ENCODE data around the gene SH3BP4. TPM values are rescaled to one million over a fixed set of nuclear protein-coding genes. Genes with fewer than 3 reads are reported as not detected.
A peak's percentile ranks its signal among the peaks of the same experiment; 100 is the strongest.

The SH3BP4 gene
- total RNA-seq, 1 experiment from 2014 or later, result 19.9 TPM

GRCh38 chr2:234913208-234913626 lies 38.6 kb upstream of the SH3BP4 start:
- no peak for TF ChIP-seq CTCF (conservative IDR thresholded peaks at IDR 0.05; ENCODE audit: low read depth, low read length)
- no peak for TF ChIP-seq EZH2 (IDR thresholded peaks at IDR 0.05; ENCODE audit: borderline replicate concordance, low read depth, low read length, poor library complexity, severe bottlenecking)
- no peak for DNase-seq (ENCODE audit: low spot score)
- Histone ChIP-seq H3K4me1 (ENCODE audit: insufficient read depth, low read length, poor library complexity, severe bottlenecking) (peaks cover 18% of the 10 kb centered on the region), H3K27me3 (replicated peaks; ENCODE audit: insufficient read depth, low read depth, low read length, poor library complexity) (no peaks in the 10 kb centered on the region), H3K9me3 (ENCODE audit: low read depth, low read length, poor library complexity, severe bottlenecking) (no peaks in the 10 kb centered on the region), H3K4me3 (ENCODE audit: low read depth, low read length, poor library complexity, severe bottlenecking) (no peak overlapping the region), H3K27ac (ENCODE audit: low read depth, low read length, poor library complexity, severe bottlenecking) (no peak overlapping the region), H3K36me3 (ENCODE audit: insufficient read depth, low read length, poor library complexity, severe bottlenecking) (no peaks in the 10 kb centered on the region)
- CTCF ChIA-PET, result no interaction called here
- no TSS peak for BruUV-seq (replicated peaks)
- intact Hi-C loops (cut with micrococcal nuclease; ENCODE audit: unreplicated experiment), result no loop called here
- POLR2A ChIA-PET (ENCODE audit: low non-redundant PET), result no interaction called here

- DNase-seq (ENCODE audit: low spot score), result no peak
- H3K4me1 ChIP-seq (ENCODE audit: insufficient read depth, low read length, poor library complexity, severe bottlenecking), result peaks cover 18% of the 10 kb centered on the region
- ChIA-PET CTCF (interaction anchor here (0.7 kb wide), 1 partner anchor 33 kb away, joined by 5 read pairs; no protein-coding TSS in a partner anchor), POLR2A (ENCODE audit: low non-redundant PET) (interaction anchor here (0.6 to 1.1 kb wide), 2 partner anchors 42 to 210 kb away, joined by 4 read pairs; no protein-coding TSS in a partner anchor)
- H3K36me3 ChIP-seq (ENCODE audit: insufficient read depth, low read length, poor library complexity, severe bottlenecking), result no peaks in the 10 kb centered on the region
- H3K4me3 ChIP-seq (ENCODE audit: low read depth, low read length, poor library complexity, severe bottlenecking), result no peak overlapping the region
- intact Hi-C loops (cut with micrococcal nuclease; ENCODE audit: unreplicated experiment), result no loop called here
- BruUV-seq (replicated peaks), result no TSS peak
- no peak overlapping the region for H3K27ac ChIP-seq (ENCODE audit: low read depth, low read length, poor library complexity, severe bottlenecking)
- H3K27me3 ChIP-seq (replicated peaks; ENCODE audit: insufficient read depth, low read depth, low read length, poor library complexity), result no peaks in the 10 kb centered on the region
- TF ChIP-seq CTCF (conservative IDR thresholded peaks at IDR 0.05; ENCODE audit: low read depth, low read length) (no peak), EZH2 (IDR thresholded peaks at IDR 0.05; ENCODE audit: borderline replicate concordance, low read depth, low read length, poor library complexity, severe bottlenecking) (no peak)
- no peaks in the 10 kb centered on the region for H3K9me3 ChIP-seq (ENCODE audit: low read depth, low read length, poor library complexity, severe bottlenecking)
These were observed 37.3 kb upstream of the SH3BP4 start for GRCh38 chr2:234914371-234915154.

- intact Hi-C loops (cut with micrococcal nuclease; ENCODE audit: unreplicated experiment), result no loop called here
- no TSS peak for BruUV-seq (replicated peaks)
These were observed 35.1 kb upstream of the SH3BP4 start for GRCh38 chr2:234916674-234917073.

More at GRCh38 chr2:234916674-234917073, 35.1 kb upstream of the SH3BP4 start:
- peaks cover 18% of the 10 kb centered on the region for H3K4me1 ChIP-seq (ENCODE audit: insufficient read depth, low read length, poor library complexity, severe bottlenecking)
- DNase-seq (ENCODE audit: low spot score), result no peak
- H3K4me3 ChIP-seq (ENCODE audit: low read depth, low read length, poor library complexity, severe bottlenecking), result no peak overlapping the region
- H3K9me3 ChIP-seq (ENCODE audit: low read depth, low read length, poor library complexity, severe bottlenecking), result no peaks in the 10 kb centered on the region
- H3K36me3 ChIP-seq (ENCODE audit: insufficient read depth, low read length, poor library complexity, severe bottlenecking), result no peaks in the 10 kb centered on the region
- no peaks in the 10 kb centered on the region for H3K27me3 ChIP-seq (replicated peaks; ENCODE audit: insufficient read depth, low read depth, low read length, poor library complexity)
- CTCF ChIA-PET, result interaction anchor here (1.2 kb wide), 1 partner anchor 10 kb away, joined by 3 read pairs; no protein-coding TSS in a partner anchor
- 0 out of 2 replicates have a peak, but pooled peaks have one; percentile 24 for TF ChIP-seq CTCF (conservative IDR thresholded peaks at IDR 0.05; ENCODE audit: low read depth, low read length)
- no peak for TF ChIP-seq EZH2 (IDR thresholded peaks at IDR 0.05; ENCODE audit: borderline replicate concordance, low read depth, low read length, poor library complexity, severe bottlenecking)
- POLR2A ChIA-PET (ENCODE audit: low non-redundant PET), result no interaction called here
- peak overlapping the region; percentile 65 for H3K27ac ChIP-seq (ENCODE audit: low read depth, low read length, poor library complexity, severe bottlenecking)
